ENCODE results near the gene ACAD8. TPM values are rescaled to one million over a fixed set of nuclear protein-coding genes. Genes with fewer than 3 reads are reported as not detected.

ACAD8 gene
- total and polyA plus RNA-seq, 2 experiments from 2014 or later, result 18.9 to 19.4 TPM

DNA sequence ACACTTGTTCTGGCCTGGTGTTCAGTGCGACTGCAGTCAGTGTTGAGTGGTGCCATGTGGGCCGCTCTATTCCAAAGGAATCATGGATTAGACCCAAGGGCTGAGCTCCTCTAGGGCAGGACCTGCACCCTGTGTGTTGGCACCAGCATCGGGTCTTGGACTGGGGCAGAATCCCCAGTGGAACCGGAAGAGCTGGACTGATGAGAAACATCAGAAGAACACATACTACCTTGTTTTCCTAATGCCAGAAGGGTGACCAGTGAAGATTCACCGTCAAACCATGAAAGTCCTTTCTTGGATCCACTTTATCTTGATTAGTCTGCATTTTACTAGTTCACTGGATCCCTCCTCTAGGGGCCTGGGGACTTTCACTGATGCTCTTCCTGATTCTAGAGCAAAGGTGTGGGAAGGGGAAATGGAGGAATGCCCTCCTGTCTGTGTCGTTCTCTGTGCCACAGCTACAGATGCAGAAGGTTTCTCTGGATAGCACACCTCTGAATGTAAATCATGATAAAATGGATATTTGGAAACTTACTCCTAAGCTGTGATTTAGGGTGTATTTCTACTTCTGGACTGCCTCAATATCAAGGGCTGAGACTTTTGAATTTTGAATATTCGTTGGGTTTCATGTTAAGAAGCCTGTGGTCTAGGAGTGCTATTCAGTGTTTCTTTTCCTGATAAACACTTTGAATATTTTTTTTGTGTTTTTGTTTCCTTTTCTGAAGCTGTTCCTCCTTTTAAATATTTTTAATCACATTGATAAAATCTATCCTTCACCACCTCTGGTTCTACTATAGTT, 11.8 kb downstream of the ACAD8 start:
- Histone ChIP-seq H3K79me2 (ENCODE audit: insufficient read depth) (no peaks in the 10 kb centered on the region), H3K9me2 (ENCODE audit: insufficient read depth) (no peaks in the 10 kb centered on the region), H3K9ac (no peak overlapping the region), H3K4me1 (ENCODE audit: insufficient read depth) (peaks cover 18% of the 10 kb centered on the region), H3K27me3 (replicated peaks; ENCODE audit: insufficient read depth) (no peaks in the 10 kb centered on the region; the same call in 1 of the 2 replicates), H3K36me3 (ENCODE audit: low read depth) (peaks cover 8% of the 10 kb centered on the region; the same call in 1 of the 2 replicates), H3K4me2 (ENCODE audit: unreplicated experiment) (no peak overlapping the region), H3K9me3 (ENCODE audit: low read depth) (no peaks in the 10 kb centered on the region), H2AFZ (no peak overlapping the region), H3K4me3 (no peak overlapping the region), H3F3A (ENCODE audit: insufficient read depth) (peaks cover 26% of the 10 kb centered on the region), H3K27ac (no peak overlapping the region), H4K20me1 (ENCODE audit: insufficient read depth) (no peaks in the 10 kb centered on the region)
- in situ Hi-C loops (cut with MboI), result no loop called here
- DNase-seq, result no peak
- 93 to 94% methylated on average over 7 of the region's 7 CpGs for WGBS, 2 experiments (ENCODE audit: low coverage in 1 of 2, low lambda C conversion rate in 2 of 2, missing lambda C conversion rate in 2 of 2)
- TF ChIP-seq EZH2 (IDR thresholded peaks at IDR 0.05; ENCODE audit: insufficient read depth, poor library complexity, severe bottlenecking) (no peak), EZH2phosphoT487 (IDR thresholded peaks at IDR 0.05; ENCODE audit: insufficient read depth, low read depth) (no peak)

DNA sequence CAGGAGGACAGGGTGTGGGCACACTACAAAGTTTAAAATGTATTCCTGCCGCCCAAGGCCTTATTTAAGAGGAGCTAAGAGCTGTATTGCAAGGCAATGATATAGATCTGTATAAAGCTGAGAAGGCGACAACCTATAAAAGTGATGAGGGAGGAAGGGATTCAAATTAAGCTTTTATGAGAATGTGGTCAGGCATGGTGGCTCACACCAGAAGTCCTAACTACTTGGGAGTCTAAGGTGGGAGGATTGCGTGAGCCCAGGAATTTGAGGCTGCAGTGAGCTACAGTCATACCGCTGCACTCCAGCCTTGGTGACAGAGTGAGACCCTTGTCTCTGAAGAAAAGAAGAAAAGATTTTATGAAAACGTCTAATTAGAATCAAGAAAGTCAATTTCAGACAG, 13.1 kb downstream of the ACAD8 start:
- no peak overlapping the region for H2AFZ ChIP-seq
- in situ Hi-C loops (cut with MboI), result no loop called here
- no peak for TF ChIP-seq EZH2phosphoT487 (IDR thresholded peaks at IDR 0.05; ENCODE audit: insufficient read depth, low read depth)
- TF ChIP-seq EZH2 (IDR thresholded peaks at IDR 0.05; ENCODE audit: insufficient read depth, poor library complexity, severe bottlenecking), result no peak
- DNase-seq, result no peak
- H3K79me2 ChIP-seq (ENCODE audit: insufficient read depth), result no peaks in the 10 kb centered on the region
- peaks cover 18% of the 10 kb centered on the region for H3K4me1 ChIP-seq (ENCODE audit: insufficient read depth)
- H3K27ac ChIP-seq, result peak overlapping the region; percentile 53
- no peaks in the 10 kb centered on the region for H3K9me2 ChIP-seq (ENCODE audit: insufficient read depth)
- H3K9me3 ChIP-seq (ENCODE audit: low read depth), result no peaks in the 10 kb centered on the region
- 66 to 67% methylated on average over 5 of the region's 5 CpGs for WGBS, 2 experiments (ENCODE audit: low coverage in 1 of 2, low lambda C conversion rate in 2 of 2, missing lambda C conversion rate in 2 of 2)
- H3K36me3 ChIP-seq (ENCODE audit: low read depth), result no peaks in the 10 kb centered on the region; the same call in 1 of the 2 replicates
- H3F3A ChIP-seq (ENCODE audit: insufficient read depth), result peaks cover 26% of the 10 kb centered on the region
- H3K4me3 ChIP-seq, result 0 out of 2 replicates have a peak overlapping the region, but pooled peaks have one; percentile 10
- H3K4me2 ChIP-seq (ENCODE audit: unreplicated experiment), result peak overlapping the region; percentile 43
- H3K27me3 ChIP-seq (replicated peaks; ENCODE audit: insufficient read depth), result peaks cover 7% of the 10 kb centered on the region; the same call in 1 of the 2 replicates
- H4K20me1 ChIP-seq (ENCODE audit: insufficient read depth), result no peaks in the 10 kb centered on the region
- H3K9ac ChIP-seq, result no peak overlapping the region

DNA sequence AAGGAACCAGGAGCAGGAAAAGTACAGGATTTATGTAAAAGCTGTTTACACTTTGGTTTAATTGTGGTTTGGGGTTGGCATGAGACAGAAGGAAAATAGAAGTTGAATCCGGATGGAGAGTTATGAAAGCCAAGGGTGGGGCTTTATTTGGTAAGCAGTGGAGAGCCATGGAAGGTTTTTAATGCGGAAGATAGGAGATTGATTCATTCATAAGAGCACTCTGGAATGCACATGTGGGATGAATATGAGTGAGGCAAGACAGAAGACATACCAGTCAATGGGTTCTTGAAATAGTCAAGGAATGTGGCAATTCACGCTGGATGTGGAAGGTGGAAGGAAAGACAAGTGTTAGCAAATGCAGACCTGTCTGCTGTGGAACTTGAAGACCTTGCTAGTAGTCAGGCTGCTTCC, 13.5 kb downstream of the ACAD8 start:
- H3K4me1 ChIP-seq (ENCODE audit: insufficient read depth), result peaks cover 18% of the 10 kb centered on the region
- no peaks in the 10 kb centered on the region; the same call in 1 of the 2 replicates for H3K36me3 ChIP-seq (ENCODE audit: low read depth)
- peaks cover 26% of the 10 kb centered on the region for H3F3A ChIP-seq (ENCODE audit: insufficient read depth)
- no peak for TF ChIP-seq EZH2 (IDR thresholded peaks at IDR 0.05; ENCODE audit: insufficient read depth, poor library complexity, severe bottlenecking)
- 0 out of 2 replicates have a peak, but pooled peaks have one; percentile 49 for TF ChIP-seq EZH2phosphoT487 (IDR thresholded peaks at IDR 0.05; ENCODE audit: insufficient read depth, low read depth)
- WGBS, 2 experiments (ENCODE audit: low coverage in 1 of 2, low lambda C conversion rate in 2 of 2, missing lambda C conversion rate in 2 of 2), result 0 to 5% methylated on average over 3 of the region's 3 CpGs
- H3K9me2 ChIP-seq (ENCODE audit: insufficient read depth), result no peaks in the 10 kb centered on the region
- peaks cover 7% of the 10 kb centered on the region; the same call in 1 of the 2 replicates for H3K27me3 ChIP-seq (replicated peaks; ENCODE audit: insufficient read depth)
- no peaks in the 10 kb centered on the region for H3K9me3 ChIP-seq (ENCODE audit: low read depth)
- H3K4me3 ChIP-seq, result 0 out of 2 replicates have a peak overlapping the region, but pooled peaks have one; percentile 10
- H3K9ac ChIP-seq, result no peak overlapping the region
- no peaks in the 10 kb centered on the region for H3K79me2 ChIP-seq (ENCODE audit: insufficient read depth)
- H3K27ac ChIP-seq, result peak overlapping the region; percentile 53
- H2AFZ ChIP-seq, result no peak overlapping the region
- no peaks in the 10 kb centered on the region for H4K20me1 ChIP-seq (ENCODE audit: insufficient read depth)
- peak; percentile 85 for DNase-seq
- in situ Hi-C loops (cut with MboI), result no loop called here
- peak overlapping the region; percentile 43 for H3K4me2 ChIP-seq (ENCODE audit: unreplicated experiment)

DNA sequence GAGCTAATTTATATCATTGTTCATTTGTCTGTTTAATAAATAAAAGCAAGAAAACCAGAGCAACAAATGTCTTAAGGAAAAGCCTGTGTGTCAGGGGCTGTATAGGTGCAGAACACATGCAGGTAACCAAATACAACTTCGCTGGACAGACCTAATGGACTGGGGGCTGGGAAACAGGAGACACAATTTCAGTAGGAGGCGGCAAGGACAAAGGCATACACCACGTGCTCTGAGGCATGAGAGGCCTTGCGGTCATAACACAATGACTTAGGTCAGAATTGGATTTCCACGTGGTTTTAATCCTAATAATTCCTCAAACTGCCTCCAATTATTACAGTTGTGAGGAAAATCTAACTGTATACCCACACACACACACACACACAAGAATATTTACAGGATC, 14.1 kb downstream of the ACAD8 start:
- Histone ChIP-seq H3K27ac (peak overlapping the region; percentile 53; the same call in 1 of the 2 replicates), H3F3A (ENCODE audit: insufficient read depth) (peaks cover 26% of the 10 kb centered on the region), H3K4me3 (no peak overlapping the region), H3K79me2 (ENCODE audit: insufficient read depth) (no peaks in the 10 kb centered on the region), H3K36me3 (ENCODE audit: low read depth) (no peaks in the 10 kb centered on the region; the same call in 1 of the 2 replicates), H3K4me2 (ENCODE audit: unreplicated experiment) (peak overlapping the region; percentile 43), H3K9ac (no peak overlapping the region), H3K27me3 (replicated peaks; ENCODE audit: insufficient read depth) (peaks cover 12% of the 10 kb centered on the region; the same call in 1 of the 2 replicates), H2AFZ (no peak overlapping the region), H3K4me1 (ENCODE audit: insufficient read depth) (peaks cover 18% of the 10 kb centered on the region), H4K20me1 (ENCODE audit: insufficient read depth) (no peaks in the 10 kb centered on the region), H3K9me3 (ENCODE audit: low read depth) (no peaks in the 10 kb centered on the region), H3K9me2 (ENCODE audit: insufficient read depth) (no peaks in the 10 kb centered on the region)
- no peak for DNase-seq
- TF ChIP-seq EZH2phosphoT487 (IDR thresholded peaks at IDR 0.05; ENCODE audit: insufficient read depth, low read depth) (no peak), EZH2 (IDR thresholded peaks at IDR 0.05; ENCODE audit: insufficient read depth, poor library complexity, severe bottlenecking) (no peak)
- WGBS, 2 experiments (ENCODE audit: low coverage in 1 of 2, low lambda C conversion rate in 2 of 2, missing lambda C conversion rate in 2 of 2), result 85 to 90% methylated on average over 5 of the region's 5 CpGs
- in situ Hi-C loops (cut with MboI), result no loop called here

Measured in GM23248 (cell line).